ENCODE measurements around the gene KCTD16. TPM values are rescaled to one million over a fixed set of nuclear protein-coding genes. Genes with fewer than 3 reads are reported as not detected.

The KCTD16 gene
- total RNA-seq, 1 donor from 2014 or later, result 0.03 TPM

DNA sequence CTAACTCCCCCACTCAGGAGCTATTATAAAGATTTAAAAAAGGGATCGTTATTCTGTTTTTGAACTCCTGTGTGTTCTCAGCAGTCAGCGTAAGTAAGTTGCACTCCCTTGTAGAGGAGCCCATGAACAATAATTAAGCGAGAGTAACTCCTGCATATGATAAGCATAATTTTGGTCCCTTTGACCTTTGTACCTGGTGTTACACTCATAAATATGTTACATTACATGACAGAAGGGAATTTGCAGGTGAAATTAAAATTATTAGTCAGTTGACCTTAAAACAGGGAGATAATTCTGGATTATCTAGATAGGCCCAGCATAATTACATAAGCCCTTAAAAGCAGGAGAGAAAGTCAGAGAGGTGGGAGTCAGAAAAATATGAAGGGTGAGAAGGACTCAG is 197.3 kb downstream of the KCTD16 start:
- DNase-seq (ENCODE audit: missing footprints) (no peak), ATAC-seq (no peak)
- intact Hi-C loops (cut with DNase I), result no loop called here

DNA sequence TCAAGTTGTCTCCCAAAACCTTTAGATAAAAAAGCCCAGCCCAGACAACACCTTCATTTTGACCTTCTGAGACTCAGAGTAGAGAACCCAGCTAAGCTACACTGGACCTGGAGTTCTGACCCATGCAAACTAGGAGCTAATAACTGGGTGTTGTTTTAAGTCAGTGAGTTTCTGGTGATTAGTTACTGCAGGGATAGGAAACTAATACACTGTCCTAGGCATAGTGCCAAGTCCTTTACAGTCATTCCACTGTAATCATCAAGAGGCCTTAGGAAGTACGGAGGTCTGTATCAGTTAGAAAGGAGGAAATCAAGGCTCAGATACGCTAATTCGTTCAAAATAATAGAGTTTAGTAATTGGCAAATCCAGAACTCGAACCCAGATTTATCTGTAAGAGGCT is 197.9 kb downstream of the KCTD16 start:
- no peak for ATAC-seq
- intact Hi-C loops (cut with DNase I), result no loop called here
- DNase-seq (ENCODE audit: missing footprints), result no peak

DNA sequence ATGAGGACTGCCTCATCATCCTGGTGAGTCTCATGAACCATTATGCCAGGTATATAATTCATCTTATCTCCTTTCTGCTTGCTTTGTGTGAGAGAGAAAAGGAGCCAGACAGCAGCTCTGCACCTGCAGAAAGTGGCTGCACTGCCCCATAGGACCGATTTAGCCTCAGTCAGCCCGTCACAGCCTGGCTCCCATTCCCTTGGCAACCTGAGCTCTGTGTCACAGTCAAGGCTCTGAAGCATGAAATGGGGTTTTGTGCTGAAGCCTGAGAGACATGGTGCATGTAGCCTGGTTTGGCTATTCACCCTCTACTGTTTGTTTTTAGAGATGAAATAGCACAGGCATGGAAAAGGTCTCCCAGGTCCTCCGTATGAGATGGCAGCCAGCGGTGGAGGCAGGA is 198.3 kb downstream of the KCTD16 start:
- no peak for ATAC-seq
- intact Hi-C loops (cut with DNase I), result no loop called here
- no peak for DNase-seq (ENCODE audit: missing footprints)

DNA sequence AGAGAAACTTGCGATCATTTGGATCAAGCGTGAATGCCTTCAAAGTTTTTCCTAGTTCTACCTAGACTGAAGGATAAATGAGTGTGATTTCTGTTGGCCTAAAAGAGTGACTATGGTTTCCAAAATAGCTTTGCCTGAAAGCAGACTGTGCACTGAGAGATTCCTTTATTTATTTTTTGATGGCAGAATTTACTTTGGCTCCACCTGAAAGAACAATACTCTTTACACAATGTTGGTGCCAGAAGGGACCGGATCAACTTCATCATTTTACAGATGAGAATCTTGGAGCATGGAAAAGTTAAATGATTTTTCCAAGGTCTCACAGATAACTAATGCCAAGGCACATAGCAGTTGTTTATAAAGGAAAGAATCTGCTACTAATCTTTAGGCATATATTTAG is 199.6 kb downstream of the KCTD16 start:
- intact Hi-C loops (cut with DNase I), result no loop called here
- DNase-seq (ENCODE audit: missing footprints) (no peak), ATAC-seq (no peak)

DNA sequence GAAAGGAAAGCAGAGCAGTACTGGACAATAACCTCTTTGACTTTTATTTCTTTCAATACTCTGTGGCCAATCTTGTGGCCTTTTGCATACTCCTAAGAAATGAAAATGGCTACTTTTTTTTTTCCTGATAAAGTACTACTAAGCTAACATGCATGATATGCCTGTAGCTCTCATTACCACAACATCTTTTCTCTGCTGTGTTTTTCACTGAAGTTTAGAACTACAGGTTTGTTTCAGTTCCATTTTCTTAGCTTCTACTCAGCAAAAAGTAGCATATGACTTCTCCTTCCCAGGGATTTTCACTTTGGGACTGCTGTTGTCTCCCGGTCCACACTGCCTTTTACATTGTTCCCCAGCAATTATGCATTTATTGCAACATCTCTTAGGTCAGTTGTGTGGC is 204.0 kb downstream of the KCTD16 start:
- intact Hi-C loops (cut with DNase I), result no loop called here
- no peak for ATAC-seq
- no peak for DNase-seq (ENCODE audit: missing footprints)

DNA sequence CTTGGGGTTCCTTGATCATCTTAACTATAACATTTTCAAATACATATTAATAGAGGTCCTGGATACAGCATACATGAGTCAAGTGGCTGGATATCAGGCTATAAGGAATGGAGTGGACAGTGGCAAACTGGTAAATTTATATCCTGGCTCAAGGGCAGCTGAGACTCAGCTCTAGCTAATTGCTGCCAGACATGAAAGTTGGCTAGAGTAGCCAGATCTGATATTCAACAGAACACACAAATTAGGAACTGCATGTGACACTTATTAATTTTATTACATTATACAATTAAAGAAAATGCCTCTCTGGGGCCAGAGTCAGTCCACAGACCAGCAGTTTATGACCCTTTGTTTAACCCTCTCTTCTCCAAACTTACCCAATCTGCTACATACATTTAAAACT is 206.5 kb downstream of the KCTD16 start:
- DNase-seq (ENCODE audit: missing footprints) (no peak), ATAC-seq (no peak)
- intact Hi-C loops (cut with DNase I), result no loop called here

DNA sequence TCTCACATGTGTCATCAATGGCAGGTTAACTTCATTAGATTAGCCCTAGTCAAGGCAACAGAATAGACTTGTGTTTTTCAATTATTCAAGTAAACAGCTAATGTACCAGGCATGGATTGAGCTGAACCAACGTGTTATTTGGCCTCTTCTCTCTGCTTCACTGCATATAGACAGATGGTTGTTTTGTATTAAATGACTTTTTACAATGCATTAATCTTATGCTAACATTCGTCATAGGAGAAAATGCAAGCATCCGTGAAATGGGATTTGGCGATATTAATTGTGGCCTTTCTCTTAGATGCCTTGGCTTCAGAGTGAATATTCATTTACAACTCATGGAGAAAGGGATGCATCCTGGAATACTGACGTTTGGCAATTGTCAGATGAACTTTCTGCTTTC is 208.0 kb downstream of the KCTD16 start:
- ATAC-seq, result no peak
- intact Hi-C loops (cut with DNase I), result no loop called here

DNA sequence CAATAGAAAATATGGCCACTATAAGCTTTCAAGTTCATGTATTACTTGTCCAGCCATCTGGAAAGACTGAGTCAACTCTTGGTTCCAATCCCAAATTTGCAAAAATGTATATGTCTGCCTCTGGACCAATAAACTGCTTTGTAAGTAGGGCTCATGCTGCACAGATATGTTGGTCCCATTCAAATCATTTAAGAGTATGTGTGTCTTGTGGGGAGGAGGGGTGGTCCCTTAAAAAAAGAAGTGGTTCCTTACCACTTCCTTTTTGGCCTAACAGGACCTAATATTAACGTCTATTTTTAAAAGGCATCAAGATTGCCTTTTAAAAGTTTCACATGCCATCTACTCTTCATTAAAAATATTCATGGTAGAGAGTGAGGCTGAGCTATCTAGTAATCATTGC is 214.9 kb downstream of the KCTD16 start:
- no peak for ATAC-seq
- DNase-seq (ENCODE audit: missing footprints), result no peak
- intact Hi-C loops (cut with DNase I), result no loop called here

More for the DNA sequence above, 208.0 kb downstream of the KCTD16 start:
- no peak for DNase-seq (ENCODE audit: missing footprints)

DNA sequence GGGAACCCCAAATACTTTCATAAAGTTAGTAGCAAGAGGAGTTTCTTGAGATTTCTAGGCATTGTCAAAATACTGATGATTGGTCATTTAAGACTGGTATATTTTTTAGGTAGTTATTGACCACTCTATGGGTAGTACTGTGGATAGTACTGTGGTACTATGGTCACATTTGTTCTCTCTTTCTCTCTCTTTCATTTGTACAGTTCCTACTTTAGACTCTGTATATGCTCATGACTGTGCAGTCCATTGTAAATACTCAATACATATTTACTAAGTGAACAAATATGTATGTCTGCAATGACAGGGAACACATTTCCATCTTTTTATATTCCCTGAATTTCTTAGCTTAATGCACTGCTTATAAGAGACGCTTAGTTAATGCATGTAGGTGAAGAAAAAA is 215.6 kb downstream of the KCTD16 start:
- intact Hi-C loops (cut with DNase I), result no loop called here
- DNase-seq (ENCODE audit: missing footprints), result no peak
- no peak for ATAC-seq

DNA sequence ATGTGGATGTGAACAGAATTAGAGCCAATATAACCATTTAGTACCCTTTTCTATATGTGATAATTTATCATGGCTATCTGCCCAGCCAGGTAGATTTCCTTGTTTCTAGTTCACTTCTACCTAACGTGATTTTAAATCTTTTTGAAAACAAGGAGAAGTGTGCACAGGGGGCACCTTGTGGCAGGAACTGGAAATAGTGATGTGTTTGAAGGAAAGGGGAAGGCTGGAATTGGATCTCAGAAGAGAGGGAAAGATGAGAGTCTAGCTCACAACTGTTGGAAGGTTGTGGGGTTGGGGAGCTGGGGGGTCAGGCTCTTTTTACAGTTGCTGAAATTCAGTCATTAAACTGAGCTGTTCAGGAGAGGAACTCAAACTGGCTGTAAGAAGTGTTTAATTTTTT is 219.5 kb downstream of the KCTD16 start:
- no peak for ATAC-seq
- DNase-seq (ENCODE audit: missing footprints), result no peak
- intact Hi-C loops (cut with DNase I), result loop anchor here (2.0 kb wide), 1 partner anchor 187 kb away; no protein-coding TSS in a partner anchor

DNA sequence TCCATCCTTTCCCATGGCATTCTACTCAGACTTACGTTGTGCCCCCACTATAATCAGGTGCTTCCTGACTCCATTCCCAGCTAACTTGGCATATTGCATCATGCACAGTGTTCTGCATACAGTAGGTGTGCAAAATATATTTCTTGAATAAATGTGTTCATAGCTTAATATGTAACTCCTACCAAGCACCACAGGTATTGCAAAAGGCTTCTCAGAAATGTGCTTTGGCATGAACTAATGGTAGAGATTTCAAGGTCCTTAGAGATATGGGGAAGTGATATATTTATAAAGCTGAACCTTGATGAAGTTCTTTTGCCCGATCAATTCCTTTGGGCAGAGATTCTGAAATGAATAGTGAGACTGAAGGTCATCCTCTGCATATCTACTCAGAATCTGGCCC is 220.4 kb downstream of the KCTD16 start:
- intact Hi-C loops (cut with DNase I), result loop anchor here (2.0 kb wide), 1 partner anchor 188 kb away; no protein-coding TSS in a partner anchor
- ATAC-seq (no peak), DNase-seq (ENCODE audit: missing footprints) (no peak)

DNA sequence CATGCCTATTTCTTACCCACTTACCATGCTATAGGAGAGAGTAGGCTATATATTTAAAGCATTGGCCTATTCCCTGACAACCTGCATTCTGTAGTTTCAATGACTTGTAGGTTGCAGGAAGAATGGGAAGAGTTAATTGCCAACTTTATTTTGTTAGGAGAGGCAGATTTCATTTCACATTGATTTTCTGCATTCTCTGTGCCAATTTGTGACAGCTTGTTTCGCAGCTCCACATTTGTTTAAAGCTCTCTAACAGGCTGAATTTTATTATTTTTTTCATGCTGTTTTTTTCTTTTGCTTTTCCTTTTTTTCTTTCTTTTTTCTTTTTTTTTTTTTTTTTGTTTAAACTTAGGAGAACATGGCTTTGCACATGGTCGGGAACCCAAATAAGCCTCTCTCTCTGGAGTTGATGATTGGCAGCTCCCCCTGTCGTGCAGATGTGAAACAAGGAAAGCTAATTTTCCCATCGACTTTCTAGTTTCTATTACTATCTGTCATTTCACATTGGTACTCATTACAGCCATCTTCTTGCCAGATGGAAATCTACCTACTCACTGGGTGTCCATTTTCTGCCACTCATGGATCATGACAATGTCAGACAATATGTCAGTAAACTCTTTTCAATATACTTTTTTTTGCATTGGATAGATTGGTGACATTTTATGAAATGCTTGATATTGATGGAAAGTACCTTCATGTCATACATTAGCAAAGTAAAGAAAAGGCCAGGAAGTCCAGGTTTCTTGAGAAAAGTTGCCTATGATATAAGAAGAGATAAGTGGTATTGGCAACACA is 223.2 kb downstream of the KCTD16 start:
- DNase-seq (ENCODE audit: missing footprints) (no peak), ATAC-seq (no peak)
- intact Hi-C loops (cut with DNase I), result no loop called here

DNA sequence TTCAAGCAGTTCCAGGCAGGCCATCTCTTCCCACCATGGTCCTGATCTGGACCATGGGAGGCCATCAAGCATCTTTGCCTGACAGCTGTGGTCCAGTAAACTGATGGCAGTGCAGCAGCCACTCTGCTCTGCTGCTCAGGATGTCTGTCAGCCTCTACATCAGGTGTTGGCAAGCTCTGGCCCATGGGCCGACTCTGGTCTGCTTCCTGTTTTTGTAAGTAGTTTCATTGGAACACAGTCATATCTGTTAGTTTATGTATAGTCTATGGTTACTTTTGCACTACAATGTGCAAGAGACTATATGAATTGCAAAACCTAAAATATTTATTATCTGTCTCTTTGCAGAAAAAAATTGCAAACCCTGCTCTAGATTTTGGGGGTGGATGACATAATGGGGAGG is 225.0 kb downstream of the KCTD16 start:
- intact Hi-C loops (cut with DNase I), result no loop called here
- no peak for DNase-seq (ENCODE audit: missing footprints)
- ATAC-seq, result no peak

DNA sequence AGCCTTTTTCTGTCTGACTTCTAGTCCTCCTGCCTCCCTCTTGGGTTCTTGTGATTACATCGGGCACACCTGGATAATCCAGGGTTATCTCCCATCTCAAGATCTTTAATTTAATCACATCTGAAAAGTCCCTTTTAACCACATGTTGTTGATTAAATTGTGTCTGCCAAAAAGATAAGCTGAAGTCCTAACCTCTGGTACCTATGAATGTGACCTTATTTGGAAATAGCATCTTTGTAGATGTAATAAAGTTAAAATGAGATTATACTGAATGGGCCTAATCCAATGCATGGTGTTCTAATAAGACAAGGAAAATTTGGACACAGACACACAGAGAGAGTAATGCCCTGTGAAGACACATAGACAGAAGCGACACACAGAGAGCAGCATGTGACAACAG is 232.4 kb downstream of the KCTD16 start:
- intact Hi-C loops (cut with DNase I), result no loop called here
- ATAC-seq (no peak), DNase-seq (ENCODE audit: missing footprints) (no peak)

DNA sequence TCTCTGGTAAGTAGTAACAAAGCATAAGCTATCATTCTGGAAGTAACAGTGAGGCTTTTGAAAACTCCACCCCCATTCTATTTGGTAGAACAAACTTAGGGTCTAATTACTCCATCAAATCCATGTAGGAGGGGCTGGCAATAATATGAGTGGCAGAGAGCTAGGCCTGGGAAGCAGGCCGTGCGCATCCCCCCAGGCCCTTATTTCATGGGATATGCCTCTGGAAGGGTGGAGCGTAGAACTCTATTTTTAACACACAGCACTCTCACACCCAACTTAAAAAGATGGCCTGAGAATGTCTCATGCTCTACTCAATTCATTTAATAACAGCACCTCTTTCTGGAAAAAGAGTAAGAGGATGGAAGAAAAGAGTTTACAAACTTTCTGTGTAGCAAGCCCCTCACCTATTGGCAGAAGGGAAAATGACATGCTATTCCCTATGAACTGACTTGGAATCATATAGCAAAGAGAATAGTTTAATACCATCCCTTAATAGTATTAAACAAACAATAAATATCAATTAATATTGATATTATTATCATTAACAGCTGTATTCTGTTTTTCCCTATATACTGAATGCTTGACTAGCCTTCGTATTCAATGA is 233.2 kb downstream of the KCTD16 start:
- ATAC-seq, result no peak
- intact Hi-C loops (cut with DNase I), result no loop called here
- no peak for DNase-seq (ENCODE audit: missing footprints)

DNA sequence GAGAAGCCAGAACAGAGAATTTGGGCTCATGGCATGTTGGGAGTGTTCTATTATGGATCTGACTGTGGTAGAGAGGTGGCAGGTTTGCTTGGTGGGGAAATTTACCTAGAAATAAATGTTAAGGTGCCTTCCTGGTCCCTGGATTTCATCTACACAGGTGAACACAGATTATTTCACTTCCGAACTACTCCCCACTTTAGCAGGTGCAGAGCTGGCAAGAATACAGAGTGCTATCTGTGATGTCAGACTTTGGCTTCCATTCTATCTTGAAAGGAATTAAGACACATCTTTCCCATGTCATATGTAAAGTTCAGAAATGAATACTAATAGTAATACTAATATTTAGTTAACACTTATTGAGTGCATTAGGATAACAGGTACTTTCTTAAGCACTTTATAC is 234.0 kb downstream of the KCTD16 start:
- intact Hi-C loops (cut with DNase I), result no loop called here
- DNase-seq (ENCODE audit: missing footprints) (no peak), ATAC-seq (no peak)

DNA sequence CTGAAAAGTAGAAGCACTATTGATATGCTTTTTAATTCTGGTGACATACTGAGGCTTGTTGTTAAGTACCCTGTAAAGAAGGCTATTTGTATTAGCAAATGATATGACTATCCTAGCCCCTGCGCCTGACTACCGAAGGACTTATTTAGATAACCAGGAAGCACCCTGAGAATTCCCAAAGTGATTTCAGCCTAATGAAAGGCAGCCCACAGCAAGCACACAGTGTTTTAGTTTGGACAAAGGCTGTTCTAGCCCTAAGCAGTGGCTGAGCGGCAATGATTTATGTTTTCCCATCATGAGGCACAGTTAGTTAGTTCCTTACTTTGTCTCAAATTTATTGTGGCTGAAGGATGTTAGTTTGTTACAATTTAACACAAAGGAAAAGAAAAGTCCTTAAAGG is 235.3 kb downstream of the KCTD16 start:
- DNase-seq (ENCODE audit: missing footprints) (no peak), ATAC-seq (no peak)
- intact Hi-C loops (cut with DNase I), result no loop called here

DNA sequence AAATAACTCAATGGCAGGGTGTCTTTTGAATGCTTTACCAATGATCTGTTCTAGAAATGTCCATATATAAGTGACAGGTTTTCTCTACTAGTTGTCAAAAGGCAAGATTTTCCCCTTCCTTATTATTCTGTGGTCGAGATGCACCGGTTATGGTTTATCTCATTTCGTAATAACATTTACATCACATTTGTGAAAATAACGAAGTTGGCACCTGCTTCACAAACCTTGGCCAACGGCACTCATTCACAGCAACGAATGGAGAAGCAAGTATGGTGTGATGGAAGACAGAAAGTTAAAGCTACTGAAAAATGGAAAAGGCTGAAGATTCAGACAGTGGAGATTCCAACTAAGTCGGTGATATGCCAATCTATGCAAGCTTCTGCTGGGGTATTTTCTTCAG is 235.8 kb downstream of the KCTD16 start:
- intact Hi-C loops (cut with DNase I), result no loop called here
- DNase-seq (ENCODE audit: missing footprints) (no peak), ATAC-seq (no peak)

DNA sequence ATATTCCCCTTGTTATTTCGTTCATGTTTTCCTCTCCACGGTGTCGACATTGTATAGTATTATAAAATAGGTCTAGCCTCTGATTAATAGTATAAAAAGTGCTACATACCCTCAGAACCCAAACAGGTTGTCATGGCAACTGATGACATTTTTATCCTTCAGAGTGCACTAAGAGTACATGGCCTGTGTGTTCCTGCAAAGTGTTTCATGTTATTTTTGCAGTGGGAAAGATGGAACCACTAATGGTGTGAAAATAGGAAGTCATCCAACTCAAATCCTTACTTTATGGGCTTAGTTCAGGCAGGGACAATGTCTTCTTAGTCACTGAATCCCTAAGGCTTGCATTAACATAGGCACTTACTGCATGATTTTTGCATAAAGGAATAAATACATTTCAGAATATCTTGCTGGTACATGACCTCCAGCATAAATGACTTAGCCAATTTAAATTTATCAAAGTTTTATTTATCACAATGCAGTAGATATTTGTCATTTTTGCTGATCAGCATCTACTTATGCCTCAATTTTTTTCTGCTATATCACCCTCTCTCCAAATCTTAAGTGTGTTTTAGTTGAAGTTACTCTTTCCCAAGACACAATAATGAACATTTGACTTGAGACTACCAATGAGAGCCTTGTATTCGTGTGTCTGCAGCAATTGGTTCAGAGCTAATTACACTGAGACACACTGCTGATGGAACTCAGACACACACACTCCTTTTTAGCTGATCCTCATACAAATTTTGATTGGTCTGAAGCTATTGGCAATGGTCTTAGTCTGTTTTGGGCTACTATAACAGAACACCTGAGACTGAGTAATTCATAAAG is 243.7 kb downstream of the KCTD16 start:
- intact Hi-C loops (cut with DNase I), result no loop called here
- ATAC-seq, result no peak
- DNase-seq (ENCODE audit: missing footprints), result no peak

DNA sequence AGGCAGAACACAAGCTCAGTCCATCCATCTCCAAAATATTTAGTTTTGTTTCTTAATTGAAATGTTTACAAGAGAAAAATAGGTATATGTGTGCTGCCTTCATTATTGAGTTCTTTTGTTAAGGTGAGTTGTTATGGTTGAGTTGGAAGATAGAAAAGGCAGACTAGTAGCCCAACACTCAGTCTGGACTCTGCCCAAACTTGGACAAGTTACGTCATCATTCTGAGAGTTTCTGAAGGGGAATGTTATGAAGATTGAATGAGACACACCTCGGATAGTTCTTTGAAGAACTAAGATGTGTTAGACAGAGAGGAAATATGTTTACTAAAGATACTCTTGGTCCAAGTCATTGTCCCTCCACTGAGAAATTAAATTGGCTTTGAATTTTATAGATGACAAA is 245.5 kb downstream of the KCTD16 start:
- ATAC-seq (no peak), DNase-seq (ENCODE audit: missing footprints) (no peak)
- intact Hi-C loops (cut with DNase I), result no loop called here

All from Right ventricle myocardium inferior (tissue), 1 donor.